ENCODE data around the gene SIVA1. TPM values are rescaled to one million over a fixed set of nuclear protein-coding genes. Genes with fewer than 3 reads are reported as not detected.

Gene SIVA1
- total and polyA plus RNA-seq, 4 donors = 67.4 to 115 (median 99.6) TPM

DNA sequence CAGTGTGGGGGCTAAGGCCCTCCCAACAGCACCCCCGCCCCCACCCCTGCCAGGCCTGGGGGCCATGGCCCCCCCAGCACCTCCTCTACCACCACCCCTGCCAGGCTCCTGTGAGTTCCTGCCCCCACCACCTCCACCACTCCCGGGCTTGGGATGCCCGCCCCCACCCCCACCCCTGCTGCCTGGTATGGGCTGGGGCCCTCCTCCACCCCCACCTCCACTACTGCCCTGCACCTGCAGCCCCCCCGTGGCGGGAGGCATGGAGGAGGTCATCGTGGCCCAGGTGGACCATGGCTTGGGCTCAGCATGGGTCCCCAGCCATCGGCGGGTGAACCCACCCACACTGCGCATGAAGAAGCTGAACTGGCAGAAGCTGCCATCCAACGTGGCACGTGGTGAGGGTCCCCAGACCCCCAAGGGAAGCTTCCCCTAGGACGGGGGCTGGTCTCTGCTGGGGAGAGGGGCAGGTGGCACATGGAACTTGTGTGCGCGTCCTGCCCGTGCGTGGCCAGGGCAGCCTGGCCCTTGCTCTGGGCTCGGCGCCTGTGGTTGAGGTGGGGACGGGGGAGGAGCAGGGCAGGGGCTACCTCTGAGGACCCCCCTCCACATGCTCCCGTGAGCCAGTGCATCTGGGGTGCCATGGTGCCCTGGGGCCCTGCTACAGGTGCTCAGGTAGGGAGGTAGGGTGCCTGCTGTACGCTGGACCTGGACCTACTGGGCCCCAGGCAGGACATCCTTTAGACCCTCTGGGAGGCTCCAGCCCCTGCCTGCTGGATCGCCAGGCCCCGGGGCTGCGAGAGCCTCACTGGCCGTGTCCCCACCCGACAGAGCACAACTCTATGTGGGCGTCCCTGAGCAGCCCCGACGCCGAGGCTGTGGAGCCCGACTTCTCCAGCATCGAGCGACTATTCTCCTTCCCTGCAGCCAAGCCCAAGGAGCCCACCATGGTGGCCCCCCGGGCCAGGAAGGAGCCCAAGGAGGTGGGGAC, 45.0 kb upstream of the SIVA1 start:
- no peak for DNase-seq (ENCODE audit: low spot score)
- Histone ChIP-seq H3K9me3 (ENCODE audit: control insufficient read depth in 4 of 4, low read length in 3 of 4) (no peaks in the 10 kb centered on the region), H3K4me1 (ENCODE audit: control insufficient read depth in 4 of 4, insufficient read depth in 4 of 4, low read length in 3 of 4) (no peaks in the 10 kb centered on the region), H3K4me3 (ENCODE audit: low read depth in 1 of 3, low read length in 3 of 3) (no peak overlapping the region), H3K36me3 (ENCODE audit: control insufficient read depth in 4 of 4, insufficient read depth in 3 of 4, low read depth in 1 of 4, low read length in 3 of 4) (peaks cover 6 to 53% (median 27%) of the 10 kb centered on the region in 4 donors), H3K9ac (ENCODE audit: low read depth in 1 of 2, low read length in 2 of 2) (no peak overlapping the region), H3K27ac (ENCODE audit: low read depth in 1 of 2, low read length in 2 of 2) (no peak overlapping the region), H3K27me3 (ENCODE audit: control insufficient read depth in 4 of 4, insufficient read depth in 4 of 4, low read length in 3 of 4) (no peaks in the 10 kb centered on the region)
- TF ChIP-seq HNF4G (IDR thresholded peaks at IDR 0.05) (no peak), GABPA (IDR thresholded peaks at IDR 0.05 in 1 of 2, conservative IDR thresholded peaks at IDR 0.05 in 1 of 2) (no peak), RXRA (IDR thresholded peaks at IDR 0.05) (no peak), EGR1 (IDR thresholded peaks at IDR 0.05; ENCODE audit: low read depth in 2 of 2) (no peak), NR2F2 (IDR thresholded peaks at IDR 0.05) (no peak), RAD21 (IDR thresholded peaks at IDR 0.05) (no peak), YY1 (IDR thresholded peaks at IDR 0.05) (no peak), HNF4A (conservative IDR thresholded peaks at IDR 0.05) (no peak), FOXA1 (IDR thresholded peaks at IDR 0.05) (no peak), TAF1 (conservative IDR thresholded peaks at IDR 0.05) (no peak), JUND (IDR thresholded peaks at IDR 0.05) (no peak), SP1 (IDR thresholded peaks at IDR 0.05) (no peak), FOXA2 (IDR thresholded peaks at IDR 0.05) (no peak)
- TF ChIP-seq, protein P1, sequence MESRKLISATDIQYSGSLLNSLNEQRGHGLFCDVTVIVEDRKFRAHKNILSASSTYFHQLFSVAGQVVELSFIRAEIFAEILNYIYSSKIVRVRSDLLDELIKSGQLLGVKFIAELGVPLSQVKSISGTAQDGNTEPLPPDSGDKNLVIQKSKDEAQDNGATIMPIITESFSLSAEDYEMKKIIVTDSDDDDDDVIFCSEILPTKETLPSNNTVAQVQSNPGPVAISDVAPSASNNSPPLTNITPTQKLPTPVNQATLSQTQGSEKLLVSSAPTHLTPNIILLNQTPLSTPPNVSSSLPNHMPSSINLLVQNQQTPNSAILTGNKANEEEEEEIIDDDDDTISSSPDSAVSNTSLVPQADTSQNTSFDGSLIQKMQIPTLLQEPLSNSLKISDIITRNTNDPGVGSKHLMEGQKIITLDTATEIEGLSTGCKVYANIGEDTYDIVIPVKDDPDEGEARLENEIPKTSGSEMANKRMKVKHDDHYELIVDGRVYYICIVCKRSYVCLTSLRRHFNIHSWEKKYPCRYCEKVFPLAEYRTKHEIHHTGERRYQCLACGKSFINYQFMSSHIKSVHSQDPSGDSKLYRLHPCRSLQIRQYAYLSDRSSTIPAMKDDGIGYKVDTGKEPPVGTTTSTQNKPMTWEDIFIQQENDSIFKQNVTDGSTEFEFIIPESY (IDR thresholded peaks at IDR 0.05) = no peak
- TF ChIP-seq, protein P2, sequence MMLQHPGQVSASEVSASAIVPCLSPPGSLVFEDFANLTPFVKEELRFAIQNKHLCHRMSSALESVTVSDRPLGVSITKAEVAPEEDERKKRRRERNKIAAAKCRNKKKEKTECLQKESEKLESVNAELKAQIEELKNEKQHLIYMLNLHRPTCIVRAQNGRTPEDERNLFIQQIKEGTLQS (IDR thresholded peaks at IDR 0.05) = no peak
- TF ChIP-seq, protein P3, sequence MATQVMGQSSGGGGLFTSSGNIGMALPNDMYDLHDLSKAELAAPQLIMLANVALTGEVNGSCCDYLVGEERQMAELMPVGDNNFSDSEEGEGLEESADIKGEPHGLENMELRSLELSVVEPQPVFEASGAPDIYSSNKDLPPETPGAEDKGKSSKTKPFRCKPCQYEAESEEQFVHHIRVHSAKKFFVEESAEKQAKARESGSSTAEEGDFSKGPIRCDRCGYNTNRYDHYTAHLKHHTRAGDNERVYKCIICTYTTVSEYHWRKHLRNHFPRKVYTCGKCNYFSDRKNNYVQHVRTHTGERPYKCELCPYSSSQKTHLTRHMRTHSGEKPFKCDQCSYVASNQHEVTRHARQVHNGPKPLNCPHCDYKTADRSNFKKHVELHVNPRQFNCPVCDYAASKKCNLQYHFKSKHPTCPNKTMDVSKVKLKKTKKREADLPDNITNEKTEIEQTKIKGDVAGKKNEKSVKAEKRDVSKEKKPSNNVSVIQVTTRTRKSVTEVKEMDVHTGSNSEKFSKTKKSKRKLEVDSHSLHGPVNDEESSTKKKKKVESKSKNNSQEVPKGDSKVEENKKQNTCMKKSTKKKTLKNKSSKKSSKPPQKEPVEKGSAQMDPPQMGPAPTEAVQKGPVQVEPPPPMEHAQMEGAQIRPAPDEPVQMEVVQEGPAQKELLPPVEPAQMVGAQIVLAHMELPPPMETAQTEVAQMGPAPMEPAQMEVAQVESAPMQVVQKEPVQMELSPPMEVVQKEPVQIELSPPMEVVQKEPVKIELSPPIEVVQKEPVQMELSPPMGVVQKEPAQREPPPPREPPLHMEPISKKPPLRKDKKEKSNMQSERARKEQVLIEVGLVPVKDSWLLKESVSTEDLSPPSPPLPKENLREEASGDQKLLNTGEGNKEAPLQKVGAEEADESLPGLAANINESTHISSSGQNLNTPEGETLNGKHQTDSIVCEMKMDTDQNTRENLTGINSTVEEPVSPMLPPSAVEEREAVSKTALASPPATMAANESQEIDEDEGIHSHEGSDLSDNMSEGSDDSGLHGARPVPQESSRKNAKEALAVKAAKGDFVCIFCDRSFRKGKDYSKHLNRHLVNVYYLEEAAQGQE (IDR thresholded peaks at IDR 0.05) = no peak
- TF ChIP-seq, protein P4, sequence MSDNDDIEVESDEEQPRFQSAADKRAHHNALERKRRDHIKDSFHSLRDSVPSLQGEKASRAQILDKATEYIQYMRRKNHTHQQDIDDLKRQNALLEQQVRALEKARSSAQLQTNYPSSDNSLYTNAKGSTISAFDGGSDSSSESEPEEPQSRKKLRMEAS (IDR thresholded peaks at IDR 0.05) = no peak
- TF ChIP-seq, protein P5, sequence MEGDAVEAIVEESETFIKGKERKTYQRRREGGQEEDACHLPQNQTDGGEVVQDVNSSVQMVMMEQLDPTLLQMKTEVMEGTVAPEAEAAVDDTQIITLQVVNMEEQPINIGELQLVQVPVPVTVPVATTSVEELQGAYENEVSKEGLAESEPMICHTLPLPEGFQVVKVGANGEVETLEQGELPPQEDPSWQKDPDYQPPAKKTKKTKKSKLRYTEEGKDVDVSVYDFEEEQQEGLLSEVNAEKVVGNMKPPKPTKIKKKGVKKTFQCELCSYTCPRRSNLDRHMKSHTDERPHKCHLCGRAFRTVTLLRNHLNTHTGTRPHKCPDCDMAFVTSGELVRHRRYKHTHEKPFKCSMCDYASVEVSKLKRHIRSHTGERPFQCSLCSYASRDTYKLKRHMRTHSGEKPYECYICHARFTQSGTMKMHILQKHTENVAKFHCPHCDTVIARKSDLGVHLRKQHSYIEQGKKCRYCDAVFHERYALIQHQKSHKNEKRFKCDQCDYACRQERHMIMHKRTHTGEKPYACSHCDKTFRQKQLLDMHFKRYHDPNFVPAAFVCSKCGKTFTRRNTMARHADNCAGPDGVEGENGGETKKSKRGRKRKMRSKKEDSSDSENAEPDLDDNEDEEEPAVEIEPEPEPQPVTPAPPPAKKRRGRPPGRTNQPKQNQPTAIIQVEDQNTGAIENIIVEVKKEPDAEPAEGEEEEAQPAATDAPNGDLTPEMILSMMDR (IDR thresholded peaks at IDR 0.05; ENCODE audit: low read depth, low read length, missing input control) = no peak
- WGBS = 74% methylated on average over 34 of the region's 34 CpGs
